Sigmoid colon (tissue), 4 donors: Measurements from ENCODE around the gene FBXL13.
"Not testable (repeated sequence)": the region's sequence is repeated elsewhere in the genome, so short reads cannot be mapped to it uniquely, and the experiment has no call there.

Experiments
- CTCF ChIP-seq, 4 experiments: fragments of 450-650 bp in 3 of 4; fragments of 200-600 bp in 1 of 4; IDR thresholded peaks; one replicate each; pipeline ENCODE4 v1.5.1; 2016 to 2019; ENCODE audit warnings: antibody characterized with exemption in 4 of 4, mild to moderate bottlenecking in 3 of 4, moderate library complexity in 2 of 4
- EP300 ChIP-seq, 4 donors: sonication (generic); formaldehyde crosslinking; IDR thresholded peaks; one replicate each; pipeline ENCODE4 v1.6.1; 2017; ENCODE audit warnings: antibody characterized with exemption in 4 of 4
- POLR2A ChIP-seq, 2 donors: fragments of 450-650 bp; IDR thresholded peaks; one replicate each; pipeline ENCODE4 v1.6.1; 2016; ENCODE audit warnings: antibody characterized with exemption in 2 of 2, mild to moderate bottlenecking in 2 of 2, moderate library complexity in 2 of 2

- not testable (repeated sequence) for TF ChIP-seq CTCF, POLR2A, EP300 (IDR thresholded peaks at IDR 0.05)
Observed at GRCh38 chr7:102791367-102791766, 283.2 kb downstream of the FBXL13 start.
